GM18858 (cell line): ENCODE data around the gene COL4A3.
"Not testable (repeated sequence)": the region's sequence is repeated elsewhere in the genome, so short reads cannot be mapped to it uniquely, and the experiment has no call there.

Experiments
- ATAC-seq: cut with Tn5 transposase; IDR thresholded peaks from one replicate; pipeline ENCODE4 v1.9.1; 2021; ENCODE audit not compliant: unreplicated experiment

Gene COL4A3

GRCh38 chr2:227154986-227155774, 9.2 kb upstream of the COL4A3 start:
- no peak for ATAC-seq

GRCh38 chr2:227160164-227160563, 4.3 kb upstream of the COL4A3 start:
- ATAC-seq = no peak

GRCh38 chr2:227161947-227162346, 2.5 kb upstream of the COL4A3 start:
- ATAC-seq = no peak

- ATAC-seq = peak; percentile 44
Observed at GRCh38 chr2:227163485-227163997, 883 bp upstream of the COL4A3 start.

- ATAC-seq = peak; percentile 62
Observed at GRCh38 chr2:227164763-227165291, 403 bp downstream of the COL4A3 start.

- ATAC-seq = not testable (repeated sequence)
Observed at GRCh38 chr2:227171779-227172178, 7.4 kb downstream of the COL4A3 start.

- no peak for ATAC-seq
Observed at GRCh38 chr2:227177592-227178336, 13.3 kb downstream of the COL4A3 start.

GRCh38 chr2:227179988-227180685, 15.7 kb downstream of the COL4A3 start:
- no peak for ATAC-seq

GRCh38 chr2:227180770-227181169, 16.3 kb downstream of the COL4A3 start:
- no peak for ATAC-seq

- no peak for ATAC-seq
Observed at GRCh38 chr2:227182765-227183164, 18.3 kb downstream of the COL4A3 start.

GRCh38 chr2:227183657-227184367, 19.4 kb downstream of the COL4A3 start:
- ATAC-seq = no peak

GRCh38 chr2:227185615-227186232, 21.3 kb downstream of the COL4A3 start:
- no peak for ATAC-seq

GRCh38 chr2:227186751-227187150, 22.3 kb downstream of the COL4A3 start:
- no peak for ATAC-seq

GRCh38 chr2:227188292-227188691, 23.9 kb downstream of the COL4A3 start:
- ATAC-seq = no peak

- ATAC-seq = no peak
Observed at GRCh38 chr2:227191367-227191766, 26.9 kb downstream of the COL4A3 start.

- no peak for ATAC-seq
Observed at GRCh38 chr2:227192491-227192890, 28.1 kb downstream of the COL4A3 start.

GRCh38 chr2:227194219-227194618, 29.8 kb downstream of the COL4A3 start:
- no peak for ATAC-seq

- ATAC-seq = no peak
Observed at GRCh38 chr2:227198866-227199265, 34.4 kb downstream of the COL4A3 start.

- ATAC-seq = no peak
Observed at GRCh38 chr2:227201771-227202170, 37.3 kb downstream of the COL4A3 start.

- no peak for ATAC-seq
Observed at GRCh38 chr2:227204452-227204851, 40.0 kb downstream of the COL4A3 start.
